MCF 10A (cell line): ENCODE data around the gene USP40. TPM values are rescaled to one million over a fixed set of nuclear protein-coding genes. Genes with fewer than 3 reads are reported as not detected.
"Not testable (repeated sequence)": the region's sequence is repeated elsewhere in the genome, so short reads cannot be mapped to it uniquely, and the experiment has no call there.

Experiments used
- BruUV-seq: library from RNA; stranded (reverse); fragments of 400-500 nt; replicated peaks from 2 replicates; lab custom pipeline; 2021; lab: Mats Ljungman, UMichigan
- CTCF ChIA-PET: fragments of 300-600 bp; sonication (Branson Sonifier 250); formaldehyde crosslinking; extraction: SDS; loops from one replicate; lab custom pipeline; 2021; ENCODE audit warnings: antibody characterized with exemption, inconsistent platforms; lab: Yijun Ruan, JAX
- POLR2A ChIA-PET: fragments of 300-600, 350-650 bp; sonication (Branson Sonifier 250); formaldehyde crosslinking; extraction: SDS; loops from one replicate; lab custom pipeline; 2020; ENCODE audit warnings: antibody characterized with exemption, inconsistent platforms; lab: Yijun Ruan, JAX
- DNase-seq: peaks from one replicate; pipeline ENCODE4 v3.0.0-alpha.2; 2018; ENCODE audit not compliant: unreplicated experiment
- H3K27ac Mint-ChIP-seq: one replicate; pipeline ENCODE4 v1.8.0; 2022; ENCODE audit warnings: mild to moderate bottlenecking, low read depth, mixed read lengths; ENCODE audit not compliant: unreplicated experiment
- H3K27me3 Mint-ChIP-seq: one replicate; pipeline ENCODE4 v1.8.0; 2022; ENCODE audit warnings: mixed read lengths; ENCODE audit not compliant: insufficient read depth, unreplicated experiment
- H3K36me3 Mint-ChIP-seq: one replicate; pipeline ENCODE4 v1.8.0; 2022; ENCODE audit warnings: mild to moderate bottlenecking, moderate library complexity, mixed read lengths; ENCODE audit not compliant: insufficient read depth, unreplicated experiment
- H3K4me1 Mint-ChIP-seq: one replicate; pipeline ENCODE4 v1.8.0; 2022; ENCODE audit warnings: mixed read lengths; ENCODE audit not compliant: insufficient read depth, unreplicated experiment
- H3K4me3 Mint-ChIP-seq: one replicate; pipeline ENCODE4 v1.8.0; 2022; ENCODE audit warnings: mild to moderate bottlenecking, moderate library complexity, mixed read lengths; ENCODE audit not compliant: unreplicated experiment
- H3K9me3 Mint-ChIP-seq: one replicate; pipeline ENCODE4 v1.8.0; 2022; ENCODE audit warnings: mixed read lengths; ENCODE audit not compliant: unreplicated experiment
- CTCF ChIP-seq: fragments of 200-600 bp; IDR thresholded peaks from one replicate; pipeline ENCODE4 v1.8.0; 2022; ENCODE audit warnings: antibody characterized with exemption, mild to moderate bottlenecking; ENCODE audit not compliant: unreplicated experiment
- intact Hi-C: fragments of 100-400 bp; cut with micrococcal nuclease; formaldehyde crosslinking; loops from 2 replicates; pipeline ENCODE4 v1.14.1; 2022
- total RNA-seq: library from RNA; stranded (reverse); gene quantifications from 2 replicates; pipeline ENCODE4 v1.2.3, GENCODE V29; 2022

USP40 gene
- total RNA-seq, 1 experiment from 2014 or later, result 56.3 TPM

GRCh38 chr2:233597522-233597921 is 30.9 kb upstream of the USP40 start:
- Mint-ChIP-seq H3K36me3 (no peaks in the 10 kb centered on the region), H3K27me3 (no peaks in the 10 kb centered on the region), H3K4me1 (no peaks in the 10 kb centered on the region), H3K27ac (no peak overlapping the region), H3K9me3 (no peaks in the 10 kb centered on the region), H3K4me3 (no peak overlapping the region)
- intact Hi-C loops, result no loop called here
- CTCF ChIA-PET, result interaction anchor here (0.6 kb wide), 1 partner anchor 1793 kb away, joined by 3 read pairs; no protein-coding TSS in a partner anchor
- POLR2A ChIA-PET, result no interaction called here
- no peak for DNase-seq
- no TSS peak for BruUV-seq
- no peak for TF ChIP-seq CTCF

- CTCF ChIA-PET, result no interaction called here
- no peak for TF ChIP-seq CTCF
- H3K9me3 Mint-ChIP-seq, result no peaks in the 10 kb centered on the region
- H3K4me3 Mint-ChIP-seq, result no peak overlapping the region
- no peak for DNase-seq
- intact Hi-C loops, result no loop called here
- POLR2A ChIA-PET, result no interaction called here
- no TSS peak for BruUV-seq
- H3K27me3 Mint-ChIP-seq, result no peaks in the 10 kb centered on the region
- no peaks in the 10 kb centered on the region for H3K36me3 Mint-ChIP-seq
- no peak overlapping the region for H3K27ac Mint-ChIP-seq
- no peaks in the 10 kb centered on the region for H3K4me1 Mint-ChIP-seq
Measured at GRCh38 chr2:233593201-233593600, 26.6 kb upstream of the USP40 start.

- DNase-seq, result not testable (repeated sequence)
Measured at GRCh38 chr2:233592706-233593105, 26.1 kb upstream of the USP40 start.

GRCh38 chr2:233588400-233588799 is 21.8 kb upstream of the USP40 start:
- DNase-seq, result no peak
- Mint-ChIP-seq H3K4me1 (no peaks in the 10 kb centered on the region), H3K4me3 (no peak overlapping the region), H3K36me3 (no peaks in the 10 kb centered on the region), H3K27me3 (no peaks in the 10 kb centered on the region), H3K27ac (no peak overlapping the region), H3K9me3 (no peaks in the 10 kb centered on the region)
- no peak for TF ChIP-seq CTCF
- CTCF ChIA-PET, result interaction anchor here (0.6 kb wide), 1 partner anchor 1209 kb away, joined by 3 read pairs; no protein-coding TSS in a partner anchor
- no TSS peak for BruUV-seq
- intact Hi-C loops, result no loop called here
- POLR2A ChIA-PET, result no interaction called here

More at GRCh38 chr2:233592706-233593105, 26.1 kb upstream of the USP40 start:
- H3K4me3 Mint-ChIP-seq, H3K27me3 Mint-ChIP-seq, H3K9me3 Mint-ChIP-seq, H3K27ac Mint-ChIP-seq, H3K4me1 Mint-ChIP-seq, CTCF ChIA-PET, POLR2A ChIA-PET, intact Hi-C loops, H3K36me3 Mint-ChIP-seq, BruUV-seq: not testable (repeated sequence)

GRCh38 chr2:233584210-233584609 is 17.6 kb upstream of the USP40 start:
- intact Hi-C loops, result no loop called here
- POLR2A ChIA-PET, result no interaction called here
- H3K27ac Mint-ChIP-seq, result no peak overlapping the region

More at GRCh38 chr2:233584210-233584609, 17.6 kb upstream of the USP40 start:
- H3K4me1 Mint-ChIP-seq, result no peaks in the 10 kb centered on the region
- no peaks in the 10 kb centered on the region for H3K9me3 Mint-ChIP-seq
- no peaks in the 10 kb centered on the region for H3K36me3 Mint-ChIP-seq
- H3K27me3 Mint-ChIP-seq, result no peaks in the 10 kb centered on the region
- no peak overlapping the region for H3K4me3 Mint-ChIP-seq
- no TSS peak for BruUV-seq
- DNase-seq, result no peak
- no peak for TF ChIP-seq CTCF
- CTCF ChIA-PET, result no interaction called here
